Thyroid gland (tissue), 4 donors: ENCODE results near the gene GRAMD1C.

ENCODE experiments used
- POLR2A ChIP-seq, 2 donors: fragments of 450-650 bp; IDR thresholded peaks; one replicate each; pipeline ENCODE4 v1.6.1; 2017; ENCODE audit warnings: antibody characterized with exemption in 2 of 2, mild to moderate bottlenecking in 2 of 2, moderate library complexity in 1 of 2
- TF ChIP-seq, protein P1 (sequence below), 6 experiments: fragments of 200-600 bp in 3 of 6; fragments of 450-650 bp in 3 of 6; sonication (generic) in 3 of 6; IDR thresholded peaks; one replicate each; pipeline ENCODE4 v1.5.1; 2016 to 2019; ENCODE audit warnings: antibody characterized with exemption in 6 of 6, mild to moderate bottlenecking in 2 of 6, inconsistent platforms in 1 of 6, moderate library complexity in 1 of 6

DNA sequence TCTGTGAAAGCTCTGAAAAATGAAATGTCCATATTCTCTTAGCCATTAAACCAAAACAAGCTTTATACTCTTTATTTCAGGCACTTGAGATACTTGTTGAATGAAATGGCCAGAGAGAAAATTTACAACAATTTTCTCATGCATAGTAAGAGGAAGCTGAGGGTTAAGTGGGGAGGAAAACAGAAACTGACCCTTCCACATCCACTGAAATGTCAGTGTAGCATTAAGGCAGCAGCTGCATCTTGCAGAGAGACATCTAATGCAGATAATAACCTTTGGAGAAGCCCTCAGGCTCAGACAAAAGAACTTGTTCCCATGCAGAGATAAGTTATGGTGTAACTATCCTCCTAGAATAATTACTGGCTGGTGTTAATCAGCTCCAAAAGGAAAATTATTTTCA is 143.2 kb downstream of the GRAMD1C start:
- TF ChIP-seq, protein P1, sequence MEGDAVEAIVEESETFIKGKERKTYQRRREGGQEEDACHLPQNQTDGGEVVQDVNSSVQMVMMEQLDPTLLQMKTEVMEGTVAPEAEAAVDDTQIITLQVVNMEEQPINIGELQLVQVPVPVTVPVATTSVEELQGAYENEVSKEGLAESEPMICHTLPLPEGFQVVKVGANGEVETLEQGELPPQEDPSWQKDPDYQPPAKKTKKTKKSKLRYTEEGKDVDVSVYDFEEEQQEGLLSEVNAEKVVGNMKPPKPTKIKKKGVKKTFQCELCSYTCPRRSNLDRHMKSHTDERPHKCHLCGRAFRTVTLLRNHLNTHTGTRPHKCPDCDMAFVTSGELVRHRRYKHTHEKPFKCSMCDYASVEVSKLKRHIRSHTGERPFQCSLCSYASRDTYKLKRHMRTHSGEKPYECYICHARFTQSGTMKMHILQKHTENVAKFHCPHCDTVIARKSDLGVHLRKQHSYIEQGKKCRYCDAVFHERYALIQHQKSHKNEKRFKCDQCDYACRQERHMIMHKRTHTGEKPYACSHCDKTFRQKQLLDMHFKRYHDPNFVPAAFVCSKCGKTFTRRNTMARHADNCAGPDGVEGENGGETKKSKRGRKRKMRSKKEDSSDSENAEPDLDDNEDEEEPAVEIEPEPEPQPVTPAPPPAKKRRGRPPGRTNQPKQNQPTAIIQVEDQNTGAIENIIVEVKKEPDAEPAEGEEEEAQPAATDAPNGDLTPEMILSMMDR (IDR thresholded peaks at IDR 0.05), result no peak
- TF ChIP-seq POLR2A (IDR thresholded peaks at IDR 0.05), result no peak
